K562 (cell line): Measurements from ENCODE around the gene RASGRP1. TPM values are rescaled to one million over a fixed set of nuclear protein-coding genes. Genes with fewer than 3 reads are reported as not detected.

Experiments used
- ATAC-seq: fragments of 200-7000 bp; cut with Tn5 transposase; 3 replicates; pipeline ENCODE4 v1.9.1; 2020; ENCODE audit warnings: moderate library complexity
- BruUV-seq: library from RNA; stranded (reverse); fragments of 400-500 nt; replicated peaks from 2 replicates; lab custom pipeline; 2021; lab: Mats Ljungman, UMichigan
- CTCF ChIA-PET: fragments of 300-600 bp; formaldehyde crosslinking; extraction: SDS; loops from one replicate; lab custom pipeline; 2021; ENCODE audit warnings: low intra/inter-chr PET ratio; lab: Yijun Ruan, JAX
- POLR2A ChIA-PET: fragments of 300-600, 350-650 bp; sonication (Branson Sonifier 250); formaldehyde crosslinking; extraction: SDS; loops from one replicate; lab custom pipeline; 2021; ENCODE audit warnings: antibody characterized with exemption, inconsistent platforms; lab: Yijun Ruan, JAX
- DNase-seq, 4 experiments: peaks; one replicate each; pipeline versions ENCODE4 v3.0.0 to v3.0.0-alpha.2; 2011 to 2018; ENCODE audit warnings: low spot score in 3 of 4, mixed read lengths in 3 of 4; ENCODE audit errors: extremely low read depth in 1 of 4
- FAIRE-seq: peaks from 2 replicates; lab custom pipeline; 2011; peaks lifted over from hg19 to GRCh38; lab: Jason Lieb, UNC
- H2AFZ ChIP-seq: 2 replicates; pipeline ENCODE4 v1.6.0; 2011; ENCODE audit warnings: low read depth, low read length, control low read depth, inconsistent platforms
- H3K27ac ChIP-seq: fragments of 200-600 bp; 3 replicates; pipeline ENCODE4 v1.8.0; 2011; ENCODE audit warnings: low read depth, mild to moderate bottlenecking, control low read depth, inconsistent platforms, low read length, moderate library complexity, mixed read lengths; ENCODE audit errors: extremely low read depth
- H3K27me3 ChIP-seq, 2 experiments: fragments of 300-600 bp in 1 of 2; 2 replicates in 1 of 2; 3 replicates in 1 of 2; pipeline versions ENCODE4 v1.6.0 to v1.8.0; 2011; ENCODE audit warnings: inconsistent platforms in 2 of 2, low read length in 2 of 2, mild to moderate bottlenecking in 1 of 2, mixed read lengths in 1 of 2, moderate library complexity in 1 of 2; ENCODE audit not compliant: control insufficient read depth in 2 of 2, insufficient read depth in 2 of 2
- H3K36me3 ChIP-seq: fragments of 300-600 bp; 3 replicates; pipeline ENCODE4 v1.8.0; 2011; ENCODE audit warnings: mild to moderate bottlenecking, low read length, inconsistent platforms; ENCODE audit not compliant: control insufficient read depth, insufficient read depth
- H3K4me1 ChIP-seq, 2 experiments: fragments of 200-600 bp in 1 of 2; replicated peaks in 1 of 2; 2 replicates in 1 of 2; 3 replicates in 1 of 2; pipeline versions ENCODE4 v1.5.1 to v1.8.0; 2011; ENCODE audit warnings: inconsistent platforms in 2 of 2, low read length in 2 of 2, mild to moderate bottlenecking in 1 of 2, mixed read lengths in 1 of 2, moderate library complexity in 1 of 2; ENCODE audit not compliant: control insufficient read depth in 2 of 2, insufficient read depth in 2 of 2
- H3K4me2 ChIP-seq: 2 replicates; pipeline ENCODE4 v1.6.1; 2011; ENCODE audit warnings: low read length, control low read depth, inconsistent platforms, mixed read lengths; ENCODE audit not compliant: insufficient read depth
- H3K4me3 ChIP-seq: fragments of 200-600 bp; sonication (generic), shearing (Covaris generic); 2 replicates; pipeline ENCODE4 v1.5.1; 2016; ENCODE audit warnings: control low read depth, inconsistent platforms
- H3K79me2 ChIP-seq: fragments of 200-600 bp; 3 replicates; pipeline ENCODE4 v1.8.0; 2011; ENCODE audit warnings: low read length, inconsistent platforms; ENCODE audit not compliant: control insufficient read depth, insufficient read depth
- H3K9ac ChIP-seq, 2 experiments: 2 replicates each; pipeline versions ENCODE4 v1.6.0 to v1.6.1; 2011; ENCODE audit warnings: low read depth in 2 of 2, low read length in 2 of 2, control low read depth in 1 of 2, inconsistent platforms in 1 of 2, mild to moderate bottlenecking in 1 of 2, mixed read lengths in 1 of 2; ENCODE audit not compliant: insufficient read depth in 1 of 2
- H3K9me1 ChIP-seq: one replicate; pipeline ENCODE4 v1.6.0; 2011; ENCODE audit warnings: inconsistent platforms, mild to moderate bottlenecking, low read length, moderate library complexity; ENCODE audit not compliant: control insufficient read depth, insufficient read depth
- H3K9me3 ChIP-seq: replicated peaks from 2 replicates; pipeline ENCODE4 v1.5.1; 2011; ENCODE audit warnings: low read depth, low read length, inconsistent platforms; ENCODE audit not compliant: control insufficient read depth, insufficient read depth
- H4K20me1 ChIP-seq: replicated peaks from 2 replicates; pipeline ENCODE4 v1.6.1; 2011; ENCODE audit warnings: low read length, inconsistent platforms, mixed read lengths; ENCODE audit not compliant: control insufficient read depth, insufficient read depth
- ADNP ChIP-seq: fragments of 200-800 bp; sonication (Bioruptor generic); IDR thresholded peaks from 2 replicates; pipeline ENCODE4 v1.6.1; 2016; ENCODE audit warnings: missing genetic modification characterization, missing compliant biosample characterization
- AFF1 ChIP-seq, 2 experiments: fragments of 450-650 bp; IDR thresholded peaks; 2 replicates each; pipeline ENCODE4 v1.6.1; 2018; ENCODE audit warnings: mild to moderate bottlenecking in 2 of 2, low read depth in 1 of 2; ENCODE audit not compliant: partially characterized antibody in 2 of 2
- KLF1 ChIP-seq: fragments of 450-650 bp; IDR thresholded peaks from 2 replicates; pipeline ENCODE4 v1.6.1; 2016; ENCODE audit warnings: missing genetic modification characterization, missing compliant biosample characterization
- NCOA6 ChIP-seq: fragments of 450-650 bp; IDR thresholded peaks from 2 replicates; pipeline ENCODE4 v1.6.1; 2017; ENCODE audit warnings: mild to moderate bottlenecking
- SP2 ChIP-seq: IDR thresholded peaks from 2 replicates; pipeline ENCODE4 v1.6.1; 2011; ENCODE audit warnings: mild to moderate bottlenecking, low read depth, low read length, moderate library complexity; ENCODE audit not compliant: poor library complexity, severe bottlenecking; ENCODE audit errors: extremely low read depth
- WGBS: fragments of 100-300 bp; shearing (Covaris generic); methylation state at CpG from one replicate; pipeline ENCODE4 v1.1.6; 2016; ENCODE audit warnings: low coverage, mixed read lengths; ENCODE audit not compliant: insufficient coverage; ENCODE audit errors: missing lambda C conversion rate; 5-methylcytosine and 5-hydroxymethylcytosine counted together
- in situ Hi-C: fragments of 300-500 bp; cut with MboI; formaldehyde crosslinking; loops from 4 replicates; pipeline ENCODE4 v1.15.0; 2018; ENCODE audit warnings: inconsistent platforms, mixed read lengths
- intact Hi-C: fragments of 100-400 bp; cut with micrococcal nuclease; formaldehyde crosslinking; loops from 2 replicates; pipeline ENCODE4 v1.14.2; 2022
- polyA plus RNA-seq, 8 experiments: library from polyadenylated mRNA; depleted of rRNA in 4 of 8; stranded (reverse) in 5 of 8; unstranded in 3 of 8; fragments of >200 nt; fragmentation: Nextera tagmentation in 2 of 8; fragmentation: Illumina TruSeq in 1 of 8; extraction: Ambion mirVana in 2 of 8; extraction: Trizol in 1 of 8; gene quantifications; 2 replicates each; pipeline versions ENCODE4 v1.2.1 to v1.2.3, GENCODE V29; 2011 to 2014; ENCODE audit warnings: inconsistent platforms in 1 of 8, missing spikeins in 1 of 8
- total RNA-seq, 7 experiments: library from RNA; depleted of rRNA in 6 of 7; stranded (reverse); fragments of >200 nt in 6 of 7; fragmentation: Illumina TruSeq in 2 of 7; extraction: Trizol in 2 of 7; gene quantifications; 2 replicates each; pipeline versions ENCODE4 v1.2.1 to v1.2.3, GENCODE V29; 2011 to 2021; ENCODE audit warnings: low replicate concordance in 1 of 7

RASGRP1 gene
- total and polyA plus RNA-seq, 9 of the 15 experiments (the other 6 are each of a cell fraction or from before 2014, with no cell fraction given), result 0.14 to 0.72 (median 0.31) TPM

- peaks cover 0 to 3% of the 10 kb centered on the region in 2 experiments; a peak in 1 of 5 replicates for H3K4me1 ChIP-seq
- no peak overlapping the region for H3K4me3 ChIP-seq
- WGBS, result 90% methylated on average over 6 of the region's 6 CpGs
- no peak overlapping the region for H3K27ac ChIP-seq
- no peak overlapping the region for H3K4me2 ChIP-seq
- H3K9me3 ChIP-seq, result no peaks in the 10 kb centered on the region
- in situ Hi-C loops (no loop called here), intact Hi-C loops (no loop called here)
- H3K79me2 ChIP-seq, result peaks cover 94% of the 10 kb centered on the region
- H3K9me1 ChIP-seq, result no peaks in the 10 kb centered on the region
- no peak for TF ChIP-seq ADNP (tag)
- TF ChIP-seq AFF1 (IDR thresholded peaks at IDR 0.05; ENCODE audit: low read depth in 1 of 2, partially characterized antibody in 2 of 2), result no peak
- TF ChIP-seq NCOA6, result no peak
- TF ChIP-seq SP2, result no peak
- TF ChIP-seq KLF1, result no peak
- BruUV-seq, result no TSS peak
- POLR2A ChIA-PET, result interaction anchor here (1.2 kb wide), 1 partner anchor 11 kb away, joined by 3 read pairs; no protein-coding TSS in a partner anchor
- ATAC-seq, result no peak
- H3K9ac ChIP-seq, result no peak overlapping the region
- peaks cover 7% of the 10 kb centered on the region; the same call in 1 of the 2 replicates for H4K20me1 ChIP-seq
- no peaks in the 10 kb centered on the region for H3K27me3 ChIP-seq
- CTCF ChIA-PET, result no interaction called here
- H2AFZ ChIP-seq, result no peak overlapping the region
- no peak for FAIRE-seq
- peaks cover 6% of the 10 kb centered on the region; the same call in 2 of the 3 replicates for H3K36me3 ChIP-seq
- DNase-seq, result no peak
Observed at GRCh38 chr15:38459480-38459879, 105.1 kb downstream of the RASGRP1 start.
